Measurements from ENCODE around the gene CCDC148.
"Not testable (repeated sequence)": the region's sequence is repeated elsewhere in the genome, so short reads cannot be mapped to it uniquely, and the experiment has no call there.

CCDC148 gene

DNA sequence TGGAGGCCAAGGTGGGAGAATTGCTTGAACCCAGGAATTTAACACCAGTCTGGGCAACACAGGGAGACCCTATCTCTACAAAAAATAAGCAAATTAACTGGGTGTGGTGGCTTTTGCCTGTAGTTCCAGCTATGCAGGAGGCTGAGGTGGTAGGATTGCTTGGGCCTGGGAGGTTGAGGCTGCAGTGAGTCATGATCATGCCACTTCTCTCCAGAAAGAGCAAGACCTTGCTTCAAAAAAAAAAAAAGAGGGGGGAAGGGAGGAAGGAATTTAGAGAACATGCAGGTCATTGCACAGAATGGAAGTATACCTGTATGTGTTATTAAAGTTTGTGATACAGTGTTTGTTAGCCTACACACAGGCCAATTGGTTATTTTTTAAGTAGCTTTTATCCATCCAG lies 26.0 kb upstream of the CCDC148 start:
- DNase-seq (ENCODE audit: low read depth), result no peak
- H3K4me3 ChIP-seq (replicated peaks; ENCODE audit: low read depth, low read length), result no peak overlapping the region
- TF ChIP-seq, protein P1, sequence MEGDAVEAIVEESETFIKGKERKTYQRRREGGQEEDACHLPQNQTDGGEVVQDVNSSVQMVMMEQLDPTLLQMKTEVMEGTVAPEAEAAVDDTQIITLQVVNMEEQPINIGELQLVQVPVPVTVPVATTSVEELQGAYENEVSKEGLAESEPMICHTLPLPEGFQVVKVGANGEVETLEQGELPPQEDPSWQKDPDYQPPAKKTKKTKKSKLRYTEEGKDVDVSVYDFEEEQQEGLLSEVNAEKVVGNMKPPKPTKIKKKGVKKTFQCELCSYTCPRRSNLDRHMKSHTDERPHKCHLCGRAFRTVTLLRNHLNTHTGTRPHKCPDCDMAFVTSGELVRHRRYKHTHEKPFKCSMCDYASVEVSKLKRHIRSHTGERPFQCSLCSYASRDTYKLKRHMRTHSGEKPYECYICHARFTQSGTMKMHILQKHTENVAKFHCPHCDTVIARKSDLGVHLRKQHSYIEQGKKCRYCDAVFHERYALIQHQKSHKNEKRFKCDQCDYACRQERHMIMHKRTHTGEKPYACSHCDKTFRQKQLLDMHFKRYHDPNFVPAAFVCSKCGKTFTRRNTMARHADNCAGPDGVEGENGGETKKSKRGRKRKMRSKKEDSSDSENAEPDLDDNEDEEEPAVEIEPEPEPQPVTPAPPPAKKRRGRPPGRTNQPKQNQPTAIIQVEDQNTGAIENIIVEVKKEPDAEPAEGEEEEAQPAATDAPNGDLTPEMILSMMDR (IDR thresholded peaks at IDR 0.05; ENCODE audit: low read length, missing control alignments), result no peak

DNA sequence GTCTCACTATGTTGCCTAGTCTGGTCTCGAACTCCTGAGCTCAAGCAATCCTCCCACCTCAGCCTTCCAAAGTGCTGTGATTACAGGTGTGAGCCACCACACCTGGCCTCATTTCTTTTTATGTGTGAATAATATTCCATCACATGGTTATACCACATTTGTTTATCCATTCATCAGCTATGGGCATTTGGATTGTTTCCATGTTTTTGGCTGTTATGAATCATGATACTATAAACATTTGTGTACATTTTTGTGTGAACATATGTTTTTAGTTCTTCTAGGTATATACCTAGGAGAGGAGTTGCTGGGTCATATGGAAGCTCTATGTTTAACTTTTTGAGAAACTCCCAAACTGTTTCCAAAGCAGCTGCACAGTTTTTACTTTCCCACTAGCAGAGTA lies 24.6 kb upstream of the CCDC148 start:
- no peak for DNase-seq (ENCODE audit: low read depth)
- no peak overlapping the region for H3K4me3 ChIP-seq (replicated peaks; ENCODE audit: low read depth, low read length)
- TF ChIP-seq, protein P1 (IDR thresholded peaks at IDR 0.05; ENCODE audit: low read length, missing control alignments), result no peak

DNA sequence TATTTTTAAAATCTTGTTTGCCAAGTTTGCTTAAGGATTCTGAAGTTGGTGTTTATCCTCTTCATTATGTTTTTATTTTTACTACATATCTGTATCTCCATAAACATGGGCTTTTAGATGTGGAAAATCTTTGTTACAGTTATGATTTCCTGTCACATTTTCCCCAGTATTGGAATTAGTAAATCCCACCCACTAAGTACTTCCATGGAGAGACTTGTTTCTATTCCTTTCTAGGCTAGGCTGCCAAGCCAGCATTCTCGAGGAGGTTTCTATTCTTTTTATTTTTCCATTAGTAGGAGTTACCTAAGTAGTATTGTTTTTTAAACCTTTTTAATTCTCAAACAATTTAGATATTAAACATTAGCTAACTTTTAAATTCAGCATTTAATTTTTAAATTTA lies 22.3 kb upstream of the CCDC148 start:
- no peak for DNase-seq (ENCODE audit: low read depth)
- H3K4me3 ChIP-seq (replicated peaks; ENCODE audit: low read depth, low read length), result no peak overlapping the region
- TF ChIP-seq, protein P1 (IDR thresholded peaks at IDR 0.05; ENCODE audit: low read length, missing control alignments), result no peak

DNA sequence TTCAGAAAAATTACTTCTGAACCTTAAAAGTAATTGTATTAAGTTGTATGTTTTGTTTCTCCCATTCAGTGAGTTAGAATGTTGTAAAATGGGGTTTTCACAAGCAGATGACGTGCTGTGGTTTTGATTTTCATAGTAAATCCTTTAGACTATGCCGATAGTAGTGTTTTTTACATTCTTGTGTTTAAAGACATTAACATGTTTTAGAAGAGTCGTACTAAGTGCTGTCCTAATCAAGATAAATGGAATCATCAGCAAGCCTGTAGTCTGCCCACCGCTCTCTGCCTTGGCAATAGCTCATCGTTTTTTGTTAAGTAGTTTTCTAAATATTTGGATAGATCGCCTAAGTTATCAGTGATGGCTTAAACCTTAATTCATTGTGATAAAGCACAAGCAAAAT lies 21.7 kb upstream of the CCDC148 start:
- DNase-seq (ENCODE audit: low read depth), result no peak
- H3K4me3 ChIP-seq (replicated peaks; ENCODE audit: low read depth, low read length), result no peak overlapping the region
- TF ChIP-seq, protein P1 (IDR thresholded peaks at IDR 0.05; ENCODE audit: low read length, missing control alignments), result no peak

DNA sequence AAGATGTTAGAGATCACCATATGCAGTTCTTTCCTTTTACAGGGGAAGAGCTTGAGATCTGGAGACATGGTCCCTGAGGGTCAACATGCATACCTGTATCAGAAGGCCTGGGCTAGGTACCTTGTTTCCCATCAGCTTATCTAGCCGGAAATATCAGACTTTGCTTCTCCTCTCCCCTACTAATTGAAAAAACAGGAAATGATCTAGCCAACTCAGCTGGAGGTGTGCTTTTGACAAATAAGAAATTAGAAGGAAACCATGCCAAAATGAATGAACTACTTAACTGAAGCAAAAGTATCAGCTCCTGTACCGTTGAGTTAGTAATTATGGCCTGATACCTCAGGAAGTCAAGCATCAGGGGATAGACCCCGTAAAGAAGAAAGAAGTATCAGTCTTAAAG lies 20.6 kb upstream of the CCDC148 start:
- TF ChIP-seq, protein P1 (IDR thresholded peaks at IDR 0.05; ENCODE audit: low read length, missing control alignments), result no peak
- no peak for DNase-seq (ENCODE audit: low read depth)
- H3K4me3 ChIP-seq (replicated peaks; ENCODE audit: low read depth, low read length), result no peak overlapping the region

DNA sequence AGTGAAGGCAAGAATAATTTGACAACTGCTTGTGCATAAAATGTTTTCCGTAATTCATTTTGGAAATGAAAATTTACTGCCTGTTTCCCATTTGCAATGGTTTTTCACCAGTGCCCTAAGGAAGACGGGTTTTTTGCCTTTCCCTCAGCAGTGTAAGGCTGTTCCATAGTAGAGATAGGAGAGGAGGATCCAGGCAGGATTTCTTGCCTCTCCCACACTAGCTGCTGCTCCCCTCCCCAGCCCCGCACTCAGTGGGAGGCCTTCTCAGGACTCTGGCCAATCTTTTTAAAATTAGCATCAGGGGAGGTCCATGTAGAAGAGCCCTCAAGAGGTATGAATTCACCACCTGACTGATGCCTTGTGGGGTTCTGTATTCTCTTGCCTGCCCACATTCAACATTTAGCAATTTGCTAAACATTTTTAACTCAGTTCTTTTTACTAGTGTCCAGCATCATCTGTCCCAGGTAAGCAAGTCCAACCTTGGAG lies 18.0 kb upstream of the CCDC148 start:
- not testable (repeated sequence) for DNase-seq (ENCODE audit: low read depth); H3K4me3 ChIP-seq (replicated peaks; ENCODE audit: low read depth, low read length)

DNA sequence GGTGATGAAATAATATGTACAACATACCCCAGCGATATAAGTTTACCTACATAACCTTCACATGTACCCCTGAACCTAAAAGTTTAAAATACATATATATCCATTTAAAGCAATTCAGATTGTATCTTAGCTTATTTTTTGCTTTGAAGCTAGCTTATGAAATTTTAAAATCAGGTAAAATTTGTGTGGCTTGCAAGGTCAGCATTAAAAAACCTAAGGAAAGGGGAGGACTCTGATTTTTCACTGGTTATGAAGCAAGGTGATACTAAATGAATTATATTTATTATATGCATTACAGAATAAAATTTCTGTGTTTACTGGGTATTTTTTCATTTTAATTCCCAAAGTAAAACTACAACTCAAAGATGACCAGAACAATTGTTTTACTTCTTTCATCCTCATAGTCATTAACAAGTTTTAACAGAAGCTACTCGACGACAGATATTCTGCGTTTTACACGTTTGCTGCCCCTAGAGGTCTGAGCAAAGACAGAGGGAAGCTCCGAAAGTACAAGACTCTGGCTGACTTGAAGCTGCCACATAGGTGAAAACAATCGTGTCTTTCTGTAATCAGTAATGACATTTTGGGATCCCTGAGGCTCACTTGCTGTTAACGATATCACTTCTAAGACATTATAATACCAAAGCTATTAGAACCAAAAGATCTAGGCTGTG lies 17.3 kb upstream of the CCDC148 start:
- TF ChIP-seq, protein P1 (IDR thresholded peaks at IDR 0.05; ENCODE audit: low read length, missing control alignments), result no peak
- no peak overlapping the region for H3K4me3 ChIP-seq (replicated peaks; ENCODE audit: low read depth, low read length)
- no peak for DNase-seq (ENCODE audit: low read depth)

DNA sequence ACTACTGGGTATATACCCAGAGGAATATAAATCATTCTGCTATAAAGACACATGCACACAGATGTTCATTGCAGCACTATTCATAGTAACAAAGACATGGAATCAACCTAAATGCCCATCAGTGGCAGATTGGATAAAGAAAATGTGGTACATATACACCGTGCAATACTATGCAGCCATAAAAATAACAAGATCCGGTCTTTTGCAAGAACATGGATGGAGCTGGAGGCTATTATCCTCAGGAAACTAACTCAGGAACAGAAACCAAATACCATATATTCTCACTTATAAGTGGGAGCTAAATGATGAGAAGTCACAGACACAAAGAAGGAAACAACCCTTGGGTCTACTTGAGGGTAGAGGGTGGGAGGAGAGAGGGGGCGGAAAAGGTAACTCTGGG lies 16.7 kb upstream of the CCDC148 start:
- not testable (repeated sequence) for DNase-seq (ENCODE audit: low read depth); H3K4me3 ChIP-seq (replicated peaks; ENCODE audit: low read depth, low read length)

DNA sequence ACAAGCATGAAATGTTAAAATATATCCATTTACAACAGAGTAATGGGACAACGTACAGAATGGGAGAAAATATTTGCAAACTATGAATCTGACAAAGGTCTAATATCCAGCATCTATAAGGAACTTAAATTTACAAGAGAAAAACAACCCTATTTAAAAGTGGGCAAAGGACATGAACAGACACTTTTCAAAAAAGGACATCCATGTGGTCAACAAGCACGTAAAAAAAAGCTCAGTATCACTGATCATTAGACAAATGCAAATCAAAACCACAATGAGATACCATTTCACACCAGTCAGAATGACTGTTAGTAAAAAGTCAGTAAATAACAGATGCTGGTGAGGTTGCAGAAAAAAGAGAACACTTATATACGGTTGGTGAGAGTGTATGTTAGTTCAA lies 16.3 kb upstream of the CCDC148 start:
- DNase-seq (ENCODE audit: low read depth); H3K4me3 ChIP-seq (replicated peaks; ENCODE audit: low read depth, low read length): not testable (repeated sequence)

All from fibroblast of pulmonary artery (primary cell).